ENCODE data around the gene TAS2R16. TPM values are rescaled to one million over a fixed set of nuclear protein-coding genes. Genes with fewer than 3 reads are reported as not detected.

Gene TAS2R16
- total and polyA plus RNA-seq, 2 experiments from 2014 or later = not detected

- no peak for TF ChIP-seq JUNB (IDR thresholded peaks at IDR 0.05; ENCODE audit: unreplicated experiment)
- TF ChIP-seq STAT1 (IDR thresholded peaks at IDR 0.05; ENCODE audit: unreplicated experiment) = no peak
- TF ChIP-seq CREB1 (CRISPR knock-in tag; IDR thresholded peaks at IDR 0.05; ENCODE audit: low read depth) = no peak
- no peak for TF ChIP-seq ZNF331 (CRISPR knock-in tag; IDR thresholded peaks at IDR 0.05; ENCODE audit: low read depth)
- no peak for TF ChIP-seq EZH2 (IDR thresholded peaks at IDR 0.05; ENCODE audit: low read depth, unreplicated experiment)
Observed at GRCh38 chr7:122968389-122968788, 27.1 kb downstream of the TAS2R16 start (continued).

- no peaks in the 10 kb centered on the region for H3K36me3 ChIP-seq (ENCODE audit: insufficient read depth)
- H3F3A ChIP-seq (replicated peaks; ENCODE audit: low read depth) = no peaks in the 10 kb centered on the region
- H3K9me2 ChIP-seq (ENCODE audit: insufficient read depth) = peaks cover 6% of the 10 kb centered on the region; the same call in 1 of the 2 replicates
- H3K27ac Mint-ChIP-seq = no peak overlapping the region
- no peaks in the 10 kb centered on the region for H3K36me3 Mint-ChIP-seq (ENCODE audit: low read depth)
- no peaks in the 10 kb centered on the region for H3K27me3 ChIP-seq (ENCODE audit: insufficient read depth)
- H3K4me1 Mint-ChIP-seq = peaks cover 15% of the 10 kb centered on the region
- H2AFZ ChIP-seq = no peak overlapping the region; the same call in 1 of the 2 replicates
- DNase-seq (ENCODE audit: low spot score) (no peak), ATAC-seq (no peak)
- H3K4me3 ChIP-seq = no peak overlapping the region
- H3K4me2 ChIP-seq = 0 out of 2 replicates have a peak overlapping the region, but pooled peaks have one; percentile 3
- no peak overlapping the region for H3K4me3 Mint-ChIP-seq
- H3K4me1 ChIP-seq (ENCODE audit: insufficient read depth) = peaks cover 16% of the 10 kb centered on the region; the same call in 1 of the 2 replicates
- no peaks in the 10 kb centered on the region for H4K20me1 ChIP-seq (replicated peaks; ENCODE audit: insufficient read depth)
- H3K27me3 Mint-ChIP-seq (ENCODE audit: insufficient read depth, low read depth, poor library complexity) = no peaks in the 10 kb centered on the region
- H3K9me3 Mint-ChIP-seq = no peaks in the 10 kb centered on the region
- no peaks in the 10 kb centered on the region for H3K79me2 ChIP-seq (replicated peaks; ENCODE audit: insufficient read depth)
- H3K27ac ChIP-seq (ENCODE audit: low read depth) = no peak overlapping the region
- TF ChIP-seq REST (IDR thresholded peaks at IDR 0.05; ENCODE audit: unreplicated experiment) (no peak), EZH2 (IDR thresholded peaks at IDR 0.05; ENCODE audit: low read depth, unreplicated experiment) (no peak), STAT1 (IDR thresholded peaks at IDR 0.05; ENCODE audit: unreplicated experiment) (no peak), POLR2AphosphoS5 (IDR thresholded peaks at IDR 0.05; ENCODE audit: low read depth) (no peak), ZNF331 (CRISPR knock-in tag; IDR thresholded peaks at IDR 0.05; ENCODE audit: low read depth) (no peak), ETS1 (IDR thresholded peaks at IDR 0.05) (no peak), NANOG (IDR thresholded peaks at IDR 0.05; ENCODE audit: borderline replicate concordance) (no peak), ZNF462 (CRISPR knock-in tag; IDR thresholded peaks at IDR 0.05) (no peak), CREB1 (CRISPR knock-in tag; IDR thresholded peaks at IDR 0.05; ENCODE audit: low read depth) (no peak), JUNB (IDR thresholded peaks at IDR 0.05; ENCODE audit: unreplicated experiment) (no peak), ZNF114 (CRISPR knock-in tag; IDR thresholded peaks at IDR 0.05) (no peak), EZH2phosphoT487 (IDR thresholded peaks at IDR 0.05; ENCODE audit: unreplicated experiment) (no peak), CTCF (conservative IDR thresholded peaks at IDR 0.05; ENCODE audit: low read depth in 2 of 2) (no peak)
Observed at GRCh38 chr7:122965306-122965705, 30.2 kb downstream of the TAS2R16 start.
